Measurements from ENCODE around the gene BMERB1.

The BMERB1 gene

DNA sequence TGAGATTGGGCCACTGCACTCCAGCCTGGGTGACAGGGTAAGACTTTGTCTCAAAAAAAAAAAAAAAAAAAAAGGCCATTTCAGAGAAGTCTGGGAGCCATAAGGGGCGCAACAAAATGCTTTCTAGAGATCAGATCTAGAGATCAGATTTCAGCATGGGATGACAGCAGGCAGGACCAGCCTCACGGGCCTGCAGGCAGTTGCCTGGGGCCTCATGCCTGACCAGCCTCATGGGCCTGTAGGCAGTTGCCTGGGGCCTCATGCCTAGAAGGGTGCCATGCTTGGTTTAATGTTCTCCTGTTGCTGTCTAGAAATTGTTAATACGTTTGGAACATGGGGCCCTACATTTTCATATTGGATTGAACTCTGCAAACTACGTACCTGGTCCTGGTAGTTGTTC lies 149.1 kb downstream of the BMERB1 start:
- H3K27ac ChIP-seq = no peak overlapping the region
- peaks cover 24% of the 10 kb centered on the region for H3K36me3 ChIP-seq
- H3K9me3 ChIP-seq (ENCODE audit: severe bottlenecking) = peaks cover 13% of the 10 kb centered on the region
- DNase-seq = no peak
- no peaks in the 10 kb centered on the region for H3K27me3 ChIP-seq (ENCODE audit: insufficient read depth, low read depth, severe bottlenecking)
- TF ChIP-seq, protein P1, sequence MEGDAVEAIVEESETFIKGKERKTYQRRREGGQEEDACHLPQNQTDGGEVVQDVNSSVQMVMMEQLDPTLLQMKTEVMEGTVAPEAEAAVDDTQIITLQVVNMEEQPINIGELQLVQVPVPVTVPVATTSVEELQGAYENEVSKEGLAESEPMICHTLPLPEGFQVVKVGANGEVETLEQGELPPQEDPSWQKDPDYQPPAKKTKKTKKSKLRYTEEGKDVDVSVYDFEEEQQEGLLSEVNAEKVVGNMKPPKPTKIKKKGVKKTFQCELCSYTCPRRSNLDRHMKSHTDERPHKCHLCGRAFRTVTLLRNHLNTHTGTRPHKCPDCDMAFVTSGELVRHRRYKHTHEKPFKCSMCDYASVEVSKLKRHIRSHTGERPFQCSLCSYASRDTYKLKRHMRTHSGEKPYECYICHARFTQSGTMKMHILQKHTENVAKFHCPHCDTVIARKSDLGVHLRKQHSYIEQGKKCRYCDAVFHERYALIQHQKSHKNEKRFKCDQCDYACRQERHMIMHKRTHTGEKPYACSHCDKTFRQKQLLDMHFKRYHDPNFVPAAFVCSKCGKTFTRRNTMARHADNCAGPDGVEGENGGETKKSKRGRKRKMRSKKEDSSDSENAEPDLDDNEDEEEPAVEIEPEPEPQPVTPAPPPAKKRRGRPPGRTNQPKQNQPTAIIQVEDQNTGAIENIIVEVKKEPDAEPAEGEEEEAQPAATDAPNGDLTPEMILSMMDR (IDR thresholded peaks at IDR 0.05; ENCODE audit: low read depth, low read length) = no peak
- H3K4me3 ChIP-seq (ENCODE audit: low read depth, low read length) = no peak overlapping the region

DNA sequence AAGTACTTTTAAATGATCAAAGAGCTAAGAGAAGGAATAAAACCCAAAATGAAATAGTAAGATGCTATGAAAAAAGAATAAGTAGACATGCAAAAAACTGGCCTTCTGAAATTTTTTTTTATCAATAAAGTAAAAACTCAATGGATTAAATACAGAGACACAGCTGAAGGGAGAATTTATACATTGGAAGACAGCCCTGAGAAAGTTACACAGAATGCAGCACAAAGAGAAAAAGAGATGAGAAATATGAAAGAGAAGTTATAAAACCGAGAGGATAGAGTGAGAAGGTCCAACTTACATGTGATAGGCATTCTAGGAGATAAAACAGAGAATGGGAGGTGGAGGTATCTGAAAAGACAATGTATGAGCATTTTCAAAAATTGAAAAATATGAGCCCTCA lies 151.6 kb downstream of the BMERB1 start:
- Histone ChIP-seq H3K4me3 (ENCODE audit: low read depth, low read length) (no peak overlapping the region), H3K27me3 (ENCODE audit: insufficient read depth, low read depth, severe bottlenecking) (no peaks in the 10 kb centered on the region), H3K9me3 (ENCODE audit: severe bottlenecking) (peaks cover 13% of the 10 kb centered on the region), H3K36me3 (peaks cover 24% of the 10 kb centered on the region), H3K27ac (no peak overlapping the region)
- TF ChIP-seq, protein P1 (IDR thresholded peaks at IDR 0.05; ENCODE audit: low read depth, low read length) = no peak
- no peak for DNase-seq

DNA sequence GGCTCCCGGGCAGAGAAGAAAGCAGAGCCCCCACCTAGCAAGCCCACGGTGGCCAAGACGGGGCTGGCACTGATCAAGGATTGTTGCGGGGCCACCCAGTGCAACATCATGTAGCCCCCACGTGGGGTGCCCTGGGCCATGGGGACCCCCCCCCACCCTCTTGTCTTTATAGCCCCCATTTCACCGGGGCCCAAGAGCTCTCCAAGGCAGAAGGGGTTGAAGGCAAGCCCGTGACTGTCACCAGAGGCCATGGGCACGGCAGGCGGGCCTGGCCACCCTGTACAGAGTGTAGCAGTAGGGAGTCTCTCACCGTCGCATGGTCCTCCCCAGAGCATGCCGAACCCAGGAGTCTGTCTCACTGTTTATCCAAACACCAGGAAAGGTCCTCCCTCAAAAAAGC lies 152.3 kb downstream of the BMERB1 start:
- Histone ChIP-seq H3K4me3 (ENCODE audit: low read depth, low read length) (no peak overlapping the region), H3K27ac (no peak overlapping the region), H3K36me3 (peaks cover 21% of the 10 kb centered on the region), H3K27me3 (ENCODE audit: insufficient read depth, low read depth, severe bottlenecking) (no peaks in the 10 kb centered on the region), H3K9me3 (ENCODE audit: severe bottlenecking) (peaks cover 13% of the 10 kb centered on the region)
- TF ChIP-seq, protein P1 (IDR thresholded peaks at IDR 0.05; ENCODE audit: low read depth, low read length) = no peak
- no peak for DNase-seq

DNA sequence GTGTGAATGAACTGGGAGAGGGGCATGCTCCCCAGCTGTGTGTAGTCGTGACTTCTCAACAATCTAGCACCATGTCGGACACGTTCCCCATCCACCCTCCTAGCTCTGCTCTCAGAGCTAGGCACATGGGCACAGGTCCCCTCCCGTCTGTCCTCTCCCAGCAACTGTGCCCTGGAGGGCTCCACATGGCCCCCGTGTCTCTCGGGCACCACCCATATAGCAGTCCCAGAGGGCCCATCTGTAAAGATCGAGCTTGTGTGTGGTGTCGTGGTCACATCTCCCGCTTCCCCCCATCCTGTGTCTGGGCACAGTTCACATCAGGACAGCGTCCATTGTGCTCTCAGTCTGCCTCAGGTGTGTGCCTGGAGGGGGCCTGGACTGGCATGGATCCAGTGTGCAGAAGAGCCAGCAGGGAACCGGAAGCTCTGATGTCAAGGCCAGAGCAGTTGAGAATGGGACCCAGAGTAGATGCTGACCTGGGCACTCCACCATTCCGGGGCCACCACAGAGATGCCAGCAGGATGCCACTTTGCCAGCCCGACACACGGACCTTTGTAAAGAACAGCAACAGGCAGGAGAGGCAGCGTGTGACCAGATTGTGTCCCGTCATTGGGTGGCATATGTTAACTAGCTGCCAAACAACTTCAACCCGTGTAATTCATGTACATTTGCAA lies 152.9 kb downstream of the BMERB1 start:
- Histone ChIP-seq H3K27me3 (ENCODE audit: insufficient read depth, low read depth, severe bottlenecking) (no peaks in the 10 kb centered on the region), H3K9me3 (ENCODE audit: severe bottlenecking) (peaks cover 13% of the 10 kb centered on the region), H3K36me3 (peaks cover 21% of the 10 kb centered on the region), H3K4me3 (ENCODE audit: low read depth, low read length) (no peak overlapping the region), H3K27ac (no peak overlapping the region)
- TF ChIP-seq, protein P1 (IDR thresholded peaks at IDR 0.05; ENCODE audit: low read depth, low read length) = no peak
- DNase-seq = no peak

DNA sequence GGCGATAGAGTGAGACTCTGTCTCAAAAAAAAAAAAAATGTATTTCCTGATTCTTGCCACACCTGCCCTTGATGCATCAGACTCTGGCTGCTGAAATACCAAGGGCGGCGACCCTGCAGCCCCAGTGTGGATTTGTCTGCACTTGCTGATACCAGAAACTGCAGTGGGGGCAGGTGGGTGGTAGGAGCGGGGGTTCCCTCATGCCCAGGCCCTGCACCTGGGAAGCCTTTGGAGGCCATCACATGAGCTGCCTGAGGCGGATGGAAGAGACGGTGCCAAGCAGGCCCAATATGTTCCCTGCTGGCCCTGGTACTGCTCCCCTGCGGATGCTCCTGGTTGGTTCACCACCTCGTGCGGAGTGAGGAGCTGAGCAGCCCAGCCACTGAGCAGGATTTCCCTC lies 157.9 kb downstream of the BMERB1 start:
- TF ChIP-seq, protein P1 (IDR thresholded peaks at IDR 0.05; ENCODE audit: low read depth, low read length) = no peak
- no peak overlapping the region for H3K27ac ChIP-seq
- no peak for DNase-seq
- H3K9me3 ChIP-seq (ENCODE audit: severe bottlenecking) = no peaks in the 10 kb centered on the region
- H3K4me3 ChIP-seq (ENCODE audit: low read depth, low read length) = no peak overlapping the region
- H3K27me3 ChIP-seq (ENCODE audit: insufficient read depth, low read depth, severe bottlenecking) = no peaks in the 10 kb centered on the region
- H3K36me3 ChIP-seq = peaks cover 35% of the 10 kb centered on the region

DNA sequence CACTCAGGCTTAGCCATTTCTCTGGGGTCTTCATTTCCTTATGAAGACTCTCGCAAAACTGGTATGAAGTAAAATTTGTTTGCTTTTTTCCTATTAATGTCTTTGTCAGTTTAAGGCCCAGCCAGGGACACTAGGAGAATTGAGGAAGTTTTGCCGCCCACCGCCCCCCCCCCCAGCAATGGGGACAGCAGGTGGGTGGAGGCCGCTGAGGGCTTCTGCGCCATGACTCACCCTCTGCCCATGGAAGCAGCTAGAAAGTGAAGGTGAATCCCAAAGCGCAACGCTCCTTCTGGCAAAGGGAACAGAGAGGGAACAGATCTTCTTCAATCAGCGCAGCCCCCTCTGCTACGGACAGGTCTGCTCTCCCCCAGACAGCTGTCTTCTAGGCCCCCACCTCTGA lies 158.8 kb downstream of the BMERB1 start:
- TF ChIP-seq, protein P1 (IDR thresholded peaks at IDR 0.05; ENCODE audit: low read depth, low read length) = no peak
- Histone ChIP-seq H3K27me3 (ENCODE audit: insufficient read depth, low read depth, severe bottlenecking) (no peaks in the 10 kb centered on the region), H3K4me3 (ENCODE audit: low read depth, low read length) (no peak overlapping the region), H3K9me3 (ENCODE audit: severe bottlenecking) (no peaks in the 10 kb centered on the region), H3K27ac (no peak overlapping the region), H3K36me3 (peaks cover 40% of the 10 kb centered on the region)
- DNase-seq = no peak
